Measurements from ENCODE around the gene RAB3GAP2.
"Not testable (repeated sequence)": the region's sequence is repeated elsewhere in the genome, so short reads cannot be mapped to it uniquely, and the experiment has no call there.

RAB3GAP2 gene

GRCh38 chr1:220239966-220240365, 32.3 kb downstream of the RAB3GAP2 start:
- Mint-ChIP-seq H3K9me3 (peaks cover 11% of the 10 kb centered on the region), H3K4me3 (no peak overlapping the region), H3K27me3 (ENCODE audit: low read depth) (no peaks in the 10 kb centered on the region), H3K36me3 (ENCODE audit: low read depth) (peaks cover 17% of the 10 kb centered on the region), H3K27ac (no peak overlapping the region), H3K4me1 (ENCODE audit: low read depth) (peaks cover 8% of the 10 kb centered on the region)
- no peak for DNase-seq (ENCODE audit: low spot score)

GRCh38 chr1:220239213-220239612, 33.0 kb downstream of the RAB3GAP2 start:
- H3K27me3 Mint-ChIP-seq (ENCODE audit: low read depth) = no peaks in the 10 kb centered on the region
- H3K4me1 Mint-ChIP-seq (ENCODE audit: low read depth) = peaks cover 8% of the 10 kb centered on the region
- H3K36me3 Mint-ChIP-seq (ENCODE audit: low read depth) = peaks cover 9% of the 10 kb centered on the region
- no peak for DNase-seq (ENCODE audit: low spot score)
- no peak overlapping the region for H3K4me3 Mint-ChIP-seq
- H3K9me3 Mint-ChIP-seq = peaks cover 3% of the 10 kb centered on the region
- H3K27ac Mint-ChIP-seq = no peak overlapping the region

DNA sequence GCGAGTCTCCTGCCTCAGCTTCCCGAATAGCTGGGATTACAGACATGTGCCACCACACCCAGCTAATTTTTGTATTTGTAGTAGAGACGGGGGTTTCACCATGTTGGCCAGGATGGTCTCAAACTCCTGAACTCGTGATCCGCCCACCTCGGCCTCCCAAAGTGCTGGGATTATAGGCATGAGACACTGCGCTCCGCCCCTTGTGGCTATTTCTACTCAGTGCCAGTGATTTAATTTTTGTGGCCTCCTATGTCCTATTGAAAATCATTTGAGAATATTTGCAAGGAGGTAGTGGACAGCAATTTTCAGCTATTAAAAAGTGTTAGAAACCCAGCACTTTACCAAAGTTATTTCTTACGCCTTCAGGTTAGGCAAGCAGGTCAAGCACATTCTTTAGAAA, 36.0 kb downstream of the RAB3GAP2 start:
- H3K9me3 Mint-ChIP-seq; H3K4me1 Mint-ChIP-seq (ENCODE audit: low read depth); DNase-seq (ENCODE audit: low spot score); H3K36me3 Mint-ChIP-seq (ENCODE audit: low read depth); H3K27me3 Mint-ChIP-seq (ENCODE audit: low read depth); H3K27ac Mint-ChIP-seq; H3K4me3 Mint-ChIP-seq: not testable (repeated sequence)

GRCh38 chr1:220235462-220235861, 36.8 kb downstream of the RAB3GAP2 start:
- DNase-seq (ENCODE audit: low spot score) = no peak
- no peaks in the 10 kb centered on the region for H3K9me3 Mint-ChIP-seq
- peaks cover 3% of the 10 kb centered on the region for H3K4me1 Mint-ChIP-seq (ENCODE audit: low read depth)
- no peaks in the 10 kb centered on the region for H3K27me3 Mint-ChIP-seq (ENCODE audit: low read depth)
- H3K36me3 Mint-ChIP-seq (ENCODE audit: low read depth) = peaks cover 11% of the 10 kb centered on the region
- H3K4me3 Mint-ChIP-seq = no peak overlapping the region
- H3K27ac Mint-ChIP-seq = no peak overlapping the region

- Mint-ChIP-seq H3K36me3 (ENCODE audit: low read depth) (peaks cover 17% of the 10 kb centered on the region), H3K4me3 (no peak overlapping the region), H3K4me1 (ENCODE audit: low read depth) (peaks cover 3% of the 10 kb centered on the region), H3K9me3 (no peaks in the 10 kb centered on the region), H3K27me3 (ENCODE audit: low read depth) (no peaks in the 10 kb centered on the region), H3K27ac (no peak overlapping the region)
- no peak for DNase-seq (ENCODE audit: low spot score)
These were observed 38.3 kb downstream of the RAB3GAP2 start for GRCh38 chr1:220233927-220234326.

- no peaks in the 10 kb centered on the region for H3K9me3 Mint-ChIP-seq
- H3K36me3 Mint-ChIP-seq (ENCODE audit: low read depth) = peaks cover 27% of the 10 kb centered on the region
- peaks cover 2% of the 10 kb centered on the region for H3K4me1 Mint-ChIP-seq (ENCODE audit: low read depth)
- H3K27me3 Mint-ChIP-seq (ENCODE audit: low read depth) = no peaks in the 10 kb centered on the region
- no peak overlapping the region for H3K4me3 Mint-ChIP-seq
- DNase-seq (ENCODE audit: low spot score) = no peak
- no peak overlapping the region for H3K27ac Mint-ChIP-seq
These were observed 42.5 kb downstream of the RAB3GAP2 start for GRCh38 chr1:220229771-220230170.

GRCh38 chr1:220227393-220227792, 44.9 kb downstream of the RAB3GAP2 start:
- peaks cover 24% of the 10 kb centered on the region for H3K36me3 Mint-ChIP-seq (ENCODE audit: low read depth)
- no peaks in the 10 kb centered on the region for H3K27me3 Mint-ChIP-seq (ENCODE audit: low read depth)
- H3K4me3 Mint-ChIP-seq = no peak overlapping the region
- H3K9me3 Mint-ChIP-seq = no peaks in the 10 kb centered on the region
- peaks cover 2% of the 10 kb centered on the region for H3K4me1 Mint-ChIP-seq (ENCODE audit: low read depth)
- no peak for DNase-seq (ENCODE audit: low spot score)
- H3K27ac Mint-ChIP-seq = no peak overlapping the region

DNA sequence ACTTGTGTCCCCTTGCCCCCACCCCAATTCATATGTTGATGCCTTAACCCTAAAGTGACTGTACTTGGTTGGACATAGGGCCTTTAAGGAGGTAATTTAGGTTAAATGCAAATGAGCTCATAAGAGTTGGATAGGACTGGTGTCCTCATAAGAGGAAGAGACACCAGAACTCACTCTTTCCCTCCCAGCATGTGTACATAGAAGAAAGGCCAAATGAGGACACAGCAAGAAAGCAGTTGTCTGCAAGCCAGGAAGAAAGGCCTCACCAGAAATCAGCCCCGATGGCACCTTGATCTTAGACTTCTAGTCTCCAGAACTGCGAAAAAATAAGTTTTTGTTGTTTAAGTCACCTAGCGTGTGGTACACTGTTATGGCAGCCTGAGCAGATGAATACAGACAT, 45.5 kb downstream of the RAB3GAP2 start:
- Mint-ChIP-seq H3K4me1 (ENCODE audit: low read depth) (peaks cover 2% of the 10 kb centered on the region), H3K9me3 (no peaks in the 10 kb centered on the region), H3K4me3 (no peak overlapping the region), H3K36me3 (ENCODE audit: low read depth) (peaks cover 20% of the 10 kb centered on the region), H3K27ac (no peak overlapping the region), H3K27me3 (ENCODE audit: low read depth) (no peaks in the 10 kb centered on the region)
- no peak for DNase-seq (ENCODE audit: low spot score)

- no peaks in the 10 kb centered on the region for H3K9me3 Mint-ChIP-seq
- no peak overlapping the region for H3K4me3 Mint-ChIP-seq
- no peak for DNase-seq (ENCODE audit: low spot score)
- peaks cover 17% of the 10 kb centered on the region for H3K36me3 Mint-ChIP-seq (ENCODE audit: low read depth)
- H3K27me3 Mint-ChIP-seq (ENCODE audit: low read depth) = no peaks in the 10 kb centered on the region
- H3K4me1 Mint-ChIP-seq (ENCODE audit: low read depth) = peaks cover 2% of the 10 kb centered on the region
- no peak overlapping the region for H3K27ac Mint-ChIP-seq
These were observed 46.3 kb downstream of the RAB3GAP2 start for GRCh38 chr1:220225957-220226356.

- Mint-ChIP-seq H3K36me3 (ENCODE audit: low read depth) (peaks cover 14% of the 10 kb centered on the region), H3K27me3 (ENCODE audit: low read depth) (no peaks in the 10 kb centered on the region), H3K27ac (no peak overlapping the region), H3K9me3 (no peaks in the 10 kb centered on the region), H3K4me3 (no peak overlapping the region), H3K4me1 (ENCODE audit: low read depth) (peaks cover 2% of the 10 kb centered on the region)
- no peak for DNase-seq (ENCODE audit: low spot score)
These were observed 47.6 kb downstream of the RAB3GAP2 start for GRCh38 chr1:220224611-220225124.

DNA sequence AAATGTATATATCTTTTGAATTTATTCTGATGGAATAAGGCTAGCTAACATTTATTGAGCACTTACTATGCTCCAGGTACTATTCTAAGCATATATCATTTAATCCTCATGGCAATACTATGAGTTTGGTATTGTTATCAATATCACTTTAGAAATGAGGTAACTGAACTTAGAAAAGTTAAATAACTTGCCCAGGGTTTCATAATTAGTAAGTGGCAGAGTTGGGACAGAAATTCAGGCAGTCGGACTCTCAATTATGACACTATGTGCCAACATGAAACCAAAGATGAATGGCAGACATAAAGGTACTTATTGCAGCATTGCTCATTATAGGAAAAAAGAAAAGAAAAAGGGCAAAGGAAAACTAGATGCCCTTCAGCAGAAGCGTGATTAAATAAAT, 48.2 kb downstream of the RAB3GAP2 start:
- no peak for DNase-seq (ENCODE audit: low spot score)
- no peaks in the 10 kb centered on the region for H3K27me3 Mint-ChIP-seq (ENCODE audit: low read depth)
- no peak overlapping the region for H3K4me3 Mint-ChIP-seq
- no peaks in the 10 kb centered on the region for H3K9me3 Mint-ChIP-seq
- peaks cover 2% of the 10 kb centered on the region for H3K4me1 Mint-ChIP-seq (ENCODE audit: low read depth)
- peaks cover 14% of the 10 kb centered on the region for H3K36me3 Mint-ChIP-seq (ENCODE audit: low read depth)
- no peak overlapping the region for H3K27ac Mint-ChIP-seq

DNA sequence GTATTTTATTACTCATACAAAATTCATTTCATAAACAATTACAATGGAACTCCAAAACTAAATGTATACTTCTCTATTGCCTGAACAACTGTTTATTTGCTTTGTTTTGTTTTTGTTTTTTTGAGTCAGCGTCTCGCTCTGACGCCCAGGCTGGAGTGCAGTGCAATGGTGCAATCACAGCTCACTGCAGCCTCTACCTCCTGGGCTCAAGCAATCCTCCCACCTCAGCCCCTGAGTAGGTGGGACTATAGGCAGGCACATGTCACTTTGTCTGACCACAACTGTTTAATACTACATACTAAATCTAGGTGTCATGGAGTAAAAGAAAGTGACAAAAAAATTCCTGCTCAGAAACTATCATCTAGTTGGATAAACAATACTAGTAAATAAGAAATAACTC, 49.3 kb downstream of the RAB3GAP2 start:
- Mint-ChIP-seq H3K27me3 (ENCODE audit: low read depth) (no peaks in the 10 kb centered on the region), H3K9me3 (no peaks in the 10 kb centered on the region), H3K4me3 (no peak overlapping the region), H3K36me3 (ENCODE audit: low read depth) (peaks cover 5% of the 10 kb centered on the region), H3K27ac (no peak overlapping the region), H3K4me1 (ENCODE audit: low read depth) (peaks cover 2% of the 10 kb centered on the region)
- DNase-seq (ENCODE audit: low spot score) = no peak

GRCh38 chr1:220221670-220222069, 50.6 kb downstream of the RAB3GAP2 start:
- DNase-seq (ENCODE audit: low spot score) = no peak
- H3K36me3 Mint-ChIP-seq (ENCODE audit: low read depth) = peaks cover 3% of the 10 kb centered on the region
- H3K27me3 Mint-ChIP-seq (ENCODE audit: low read depth) = no peaks in the 10 kb centered on the region
- H3K9me3 Mint-ChIP-seq = no peaks in the 10 kb centered on the region
- H3K27ac Mint-ChIP-seq = no peak overlapping the region
- H3K4me1 Mint-ChIP-seq (ENCODE audit: low read depth) = peaks cover 2% of the 10 kb centered on the region
- no peak overlapping the region for H3K4me3 Mint-ChIP-seq

DNA sequence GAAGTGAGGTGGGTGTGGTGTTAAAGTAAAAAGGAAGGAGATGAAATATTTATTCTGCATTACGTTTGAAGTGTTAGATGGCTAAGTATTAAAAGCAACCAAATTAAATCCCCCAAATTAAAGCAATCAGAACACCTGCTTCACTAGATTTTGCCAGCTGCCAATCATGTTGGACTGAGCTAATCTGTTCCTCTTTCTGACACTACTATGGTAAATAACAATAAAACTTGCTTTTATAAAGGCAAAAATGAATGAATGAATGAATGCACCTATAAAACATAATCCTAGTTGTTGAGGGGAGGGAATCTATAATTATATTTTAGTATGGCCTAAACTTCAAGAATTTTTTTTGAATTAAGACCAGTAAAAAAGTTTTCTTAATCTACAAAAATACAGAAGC, 51.0 kb downstream of the RAB3GAP2 start:
- Mint-ChIP-seq H3K27me3 (ENCODE audit: low read depth) (no peaks in the 10 kb centered on the region), H3K4me1 (ENCODE audit: low read depth) (peaks cover 2% of the 10 kb centered on the region), H3K36me3 (ENCODE audit: low read depth) (peaks cover 3% of the 10 kb centered on the region), H3K9me3 (no peaks in the 10 kb centered on the region), H3K4me3 (no peak overlapping the region), H3K27ac (no peak overlapping the region)
- no peak for DNase-seq (ENCODE audit: low spot score)

GRCh38 chr1:220220699-220221040, 51.6 kb downstream of the RAB3GAP2 start:
- not testable (repeated sequence) for H3K36me3 Mint-ChIP-seq (ENCODE audit: low read depth); H3K27me3 Mint-ChIP-seq (ENCODE audit: low read depth); H3K4me3 Mint-ChIP-seq; H3K27ac Mint-ChIP-seq; H3K4me1 Mint-ChIP-seq (ENCODE audit: low read depth); DNase-seq (ENCODE audit: low spot score); H3K9me3 Mint-ChIP-seq
